Fibroblast of lung (primary cell): Measurements from ENCODE around the gene HOXA13.

Experiments
- CTCF ChIP-seq, 2 donors: IDR thresholded peaks in 1 of 2; conservative IDR thresholded peaks in 1 of 2; 1 replicate in 1 of 2; 2 replicates in 1 of 2; pipeline ENCODE4 v1.5.1; 2011 to 2012; ENCODE audit warnings: low read length in 2 of 2, control low read depth in 1 of 2, inconsistent platforms in 1 of 2, low read depth in 1 of 2, mild to moderate bottlenecking in 1 of 2
- EZH2 ChIP-seq: IDR thresholded peaks from 2 replicates; pipeline ENCODE4 v1.5.1; 2012; ENCODE audit warnings: low read length, control low read depth, mild to moderate bottlenecking; ENCODE audit errors: missing control alignments

GRCh38 chr7:27156508-27156898, 43.4 kb downstream of the HOXA13 start, which contains the start of gene HOXA7:
- TF ChIP-seq CTCF (conservative IDR thresholded peaks at IDR 0.05 in 1 of 2, IDR thresholded peaks at IDR 0.05 in 1 of 2; ENCODE audit: low read depth in 1 of 2, low read length in 2 of 2) (no peak), EZH2 (no peak)
